HG03108 (cell line): Measurements from ENCODE around the gene GBF1.

Experiments used
- ATAC-seq: cut with Tn5 transposase; IDR thresholded peaks from one replicate; pipeline ENCODE4 v1.9.1; 2021; ENCODE audit warnings: moderate library complexity; ENCODE audit not compliant: unreplicated experiment

Gene GBF1

GRCh38 chr10:102405108-102405571 is 159.8 kb downstream of the GBF1 start:
- no peak for ATAC-seq

GRCh38 chr10:102405632-102406031 is 160.3 kb downstream of the GBF1 start:
- no peak for ATAC-seq

- no peak for ATAC-seq
These were observed 161.5 kb downstream of the GBF1 start for GRCh38 chr10:102406815-102407214.

- ATAC-seq: no peak
These were observed 162.2 kb downstream of the GBF1 start for GRCh38 chr10:102407425-102408130.

- no peak for ATAC-seq
These were observed 162.9 kb downstream of the GBF1 start for GRCh38 chr10:102408131-102408727.

GRCh38 chr10:102408728-102409603 is 163.6 kb downstream of the GBF1 start:
- no peak for ATAC-seq

- no peak for ATAC-seq
These were observed 164.5 kb downstream of the GBF1 start for GRCh38 chr10:102409604-102410428.

- ATAC-seq: no peak
These were observed 165.2 kb downstream of the GBF1 start for GRCh38 chr10:102410429-102411073.

- no peak for ATAC-seq
These were observed 166.3 kb downstream of the GBF1 start for GRCh38 chr10:102411341-102412255.

- ATAC-seq: no peak
These were observed 167.0 kb downstream of the GBF1 start for GRCh38 chr10:102412293-102412692.

GRCh38 chr10:102413053-102413705 is 167.8 kb downstream of the GBF1 start:
- no peak for ATAC-seq

GRCh38 chr10:102413806-102414561 is 168.7 kb downstream of the GBF1 start:
- no peak for ATAC-seq

- ATAC-seq: no peak
These were observed 169.4 kb downstream of the GBF1 start for GRCh38 chr10:102414749-102415148.

GRCh38 chr10:102416283-102416682 is 171.0 kb downstream of the GBF1 start:
- no peak for ATAC-seq

GRCh38 chr10:102416695-102417094 is 171.4 kb downstream of the GBF1 start:
- ATAC-seq: no peak

GRCh38 chr10:102418622-102419268 is 173.4 kb downstream of the GBF1 start, which contains the start of gene PSD:
PSD (minus strand) TSS chr10:102418785; CDS start chr10:102417038, 1,747 bp downstream.
- no peak for ATAC-seq
